Astrocyte of the cerebellum (primary cell): ENCODE measurements around the gene TMEM86A.
A peak's percentile ranks its signal among the peaks of the same experiment; 100 is the strongest.

Source experiments
- DNase-seq: peaks from one replicate; pipeline ENCODE4 v3.0.0-alpha.2; 2011; ENCODE audit warnings: low read depth
- H3K4me3 ChIP-seq: 2 replicates; pipeline ENCODE4 v1.5.1; 2011; ENCODE audit warnings: mild to moderate bottlenecking, low read depth, low read length, moderate library complexity
- in situ Hi-C: cut with HindIII; loops from 2 replicates; pipeline ENCODE4 v1.10.0; 2017; ENCODE audit warnings: low sequenced_read_pairs
- TF ChIP-seq, protein P1 (sequence below): IDR thresholded peaks from 2 replicates; pipeline ENCODE4 v1.5.1; 2012; ENCODE audit warnings: low read length, low read depth, moderate library complexity, mild to moderate bottlenecking; ENCODE audit errors: missing control alignments

Gene TMEM86A

DNA sequence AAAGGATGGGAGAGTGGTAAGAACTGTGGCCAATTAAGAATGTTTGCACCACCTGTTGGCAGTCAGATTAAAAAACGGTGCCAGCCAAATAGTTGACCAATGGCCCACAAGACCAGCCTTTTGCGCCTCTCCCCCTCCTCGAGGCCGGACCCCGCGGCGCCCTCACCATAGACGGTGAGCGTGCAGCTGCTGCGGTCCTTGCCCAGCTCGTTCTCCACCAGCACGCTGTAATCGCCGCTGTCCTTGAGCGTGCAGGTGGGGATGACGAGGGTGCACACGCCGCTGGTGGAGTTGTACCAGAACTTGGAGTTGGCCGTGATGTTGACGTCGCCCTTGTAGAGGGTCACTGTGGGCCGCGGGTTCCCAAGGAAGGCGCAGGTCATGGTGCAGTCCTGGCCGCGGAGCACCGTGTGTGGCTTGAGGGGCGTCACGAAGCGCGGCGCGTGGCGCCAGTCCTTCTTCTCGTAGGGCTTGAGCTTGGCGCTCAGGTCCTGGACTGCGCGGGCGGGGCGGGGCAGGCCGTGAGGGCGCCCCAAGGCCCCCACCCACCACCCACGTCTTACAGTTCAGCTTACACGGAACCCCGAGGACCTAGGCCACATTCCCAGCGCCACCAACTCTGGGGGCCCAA lies 7.2 kb downstream of the TMEM86A start:
- TF ChIP-seq, protein P1, sequence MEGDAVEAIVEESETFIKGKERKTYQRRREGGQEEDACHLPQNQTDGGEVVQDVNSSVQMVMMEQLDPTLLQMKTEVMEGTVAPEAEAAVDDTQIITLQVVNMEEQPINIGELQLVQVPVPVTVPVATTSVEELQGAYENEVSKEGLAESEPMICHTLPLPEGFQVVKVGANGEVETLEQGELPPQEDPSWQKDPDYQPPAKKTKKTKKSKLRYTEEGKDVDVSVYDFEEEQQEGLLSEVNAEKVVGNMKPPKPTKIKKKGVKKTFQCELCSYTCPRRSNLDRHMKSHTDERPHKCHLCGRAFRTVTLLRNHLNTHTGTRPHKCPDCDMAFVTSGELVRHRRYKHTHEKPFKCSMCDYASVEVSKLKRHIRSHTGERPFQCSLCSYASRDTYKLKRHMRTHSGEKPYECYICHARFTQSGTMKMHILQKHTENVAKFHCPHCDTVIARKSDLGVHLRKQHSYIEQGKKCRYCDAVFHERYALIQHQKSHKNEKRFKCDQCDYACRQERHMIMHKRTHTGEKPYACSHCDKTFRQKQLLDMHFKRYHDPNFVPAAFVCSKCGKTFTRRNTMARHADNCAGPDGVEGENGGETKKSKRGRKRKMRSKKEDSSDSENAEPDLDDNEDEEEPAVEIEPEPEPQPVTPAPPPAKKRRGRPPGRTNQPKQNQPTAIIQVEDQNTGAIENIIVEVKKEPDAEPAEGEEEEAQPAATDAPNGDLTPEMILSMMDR: no peak
- DNase-seq: no peak
- in situ Hi-C loops: no loop called here
- peak overlapping the region; percentile 5 for H3K4me3 ChIP-seq

DNA sequence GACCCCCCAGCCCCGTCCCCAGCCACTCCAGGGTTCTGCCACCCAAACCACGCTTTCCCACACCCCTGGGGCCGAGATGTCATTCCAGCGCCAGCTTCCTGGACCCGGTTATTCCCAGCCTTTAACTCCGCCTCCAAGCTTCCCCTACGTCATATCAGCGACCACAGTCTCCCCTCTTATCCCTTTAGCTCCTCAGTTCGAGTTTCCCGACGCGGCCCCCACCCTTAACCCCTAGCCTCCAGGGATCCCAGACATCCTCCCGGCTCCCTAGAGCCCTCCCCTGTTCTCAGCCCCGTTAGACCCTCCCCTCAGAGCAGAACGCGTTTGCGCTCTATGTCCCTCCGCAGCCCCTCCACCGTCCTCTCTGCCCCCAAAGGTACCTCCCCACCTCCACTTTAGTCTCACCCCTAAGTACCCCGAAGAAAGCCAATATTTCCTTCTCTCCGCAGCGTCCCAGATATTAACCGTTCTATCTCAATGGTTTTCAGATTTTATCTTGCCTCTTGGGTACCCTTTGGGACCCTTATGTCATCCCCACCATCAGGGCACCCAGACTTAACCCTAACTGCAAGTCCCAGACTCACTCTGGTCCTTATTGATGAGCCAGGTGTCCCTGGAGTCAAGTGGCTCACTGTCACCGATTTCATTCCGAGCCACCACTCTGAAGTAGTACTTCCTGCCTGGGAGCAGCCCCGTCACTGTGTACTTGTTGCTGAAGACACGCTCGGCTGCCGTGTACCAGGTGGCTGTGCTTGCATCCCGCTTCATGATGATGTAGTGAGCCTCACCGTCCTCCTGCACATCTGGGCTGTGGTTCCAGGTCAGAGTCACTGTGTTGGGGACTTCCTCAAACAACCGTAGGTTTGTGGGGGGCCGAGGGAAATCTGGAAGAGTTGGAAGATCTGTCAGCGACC lies 8.0 kb downstream of the TMEM86A start:
- peak overlapping the region; percentile 23 for H3K4me3 ChIP-seq
- TF ChIP-seq, protein P1: no peak
- in situ Hi-C loops: no loop called here
- no peak for DNase-seq

DNA sequence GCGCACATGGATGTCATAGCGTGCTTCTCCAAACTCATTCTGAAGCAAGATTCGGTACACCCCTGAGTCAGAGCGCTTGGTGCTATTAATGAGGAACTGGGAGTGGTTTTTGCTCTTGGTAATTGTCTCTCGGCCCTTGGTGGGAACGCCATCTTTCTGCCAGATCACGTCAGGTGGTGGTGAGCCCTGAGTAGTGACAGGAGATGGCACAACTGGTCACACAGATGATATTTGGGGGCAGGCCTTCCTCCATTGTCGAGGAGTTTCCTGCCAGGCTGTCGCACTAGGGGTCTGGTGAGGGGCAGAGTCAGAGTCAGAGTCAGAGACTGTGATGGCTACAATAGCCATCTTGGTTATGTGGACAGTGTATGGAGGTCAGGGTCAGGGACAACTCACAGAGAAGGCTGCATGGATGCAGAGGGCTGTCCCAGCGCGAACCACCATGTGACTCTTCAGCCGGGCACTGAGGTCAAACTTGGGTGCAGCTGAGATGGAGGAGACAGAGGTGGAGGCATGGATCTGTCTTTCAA lies 9.3 kb downstream of the TMEM86A start:
- H3K4me3 ChIP-seq: no peak overlapping the region
- TF ChIP-seq, protein P1: no peak
- in situ Hi-C loops: no loop called here
- DNase-seq: no peak

DNA sequence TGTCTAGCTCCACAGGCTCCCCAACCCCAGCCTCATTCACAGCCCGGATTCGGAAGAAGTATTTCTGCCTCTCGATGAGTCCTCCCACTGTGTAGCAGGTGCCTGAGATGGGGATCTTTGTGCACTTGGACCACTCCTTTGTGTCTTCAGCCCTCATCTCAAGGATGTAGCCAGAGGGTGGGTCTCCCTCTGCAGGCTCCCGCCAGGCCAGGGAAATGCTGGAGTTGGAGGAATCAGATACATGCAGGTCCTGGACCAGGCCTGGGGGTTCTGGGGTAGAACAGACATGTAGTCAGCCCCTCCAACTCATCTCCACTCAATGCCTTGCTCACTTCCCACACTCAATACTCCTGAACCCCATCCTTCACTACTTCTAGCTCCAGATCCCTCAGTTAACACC lies 10.8 kb downstream of the TMEM86A start:
- in situ Hi-C loops: no loop called here

DNA sequence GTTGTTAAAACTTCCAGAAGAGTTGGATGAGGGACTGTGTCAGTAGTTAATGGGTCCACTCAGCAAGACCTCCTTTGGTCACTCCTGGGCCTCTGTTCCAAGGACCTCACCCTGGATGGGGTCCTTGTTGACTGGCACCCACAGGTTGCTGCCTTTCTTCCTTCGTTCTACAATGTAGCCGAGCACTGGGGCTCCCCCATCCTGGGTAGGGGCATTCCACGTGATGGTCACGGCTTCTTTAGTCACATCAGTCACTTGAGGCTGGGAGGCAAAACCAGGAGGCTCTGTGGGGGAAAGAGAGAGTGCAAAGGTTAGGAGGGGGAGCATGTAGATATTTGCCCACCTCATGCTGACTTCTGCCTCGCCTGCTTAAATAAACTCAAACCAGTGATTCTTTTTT lies 12.0 kb downstream of the TMEM86A start:
- in situ Hi-C loops: no loop called here
- no peak for DNase-seq
- TF ChIP-seq, protein P1: no peak
- no peak overlapping the region for H3K4me3 ChIP-seq

More for the DNA sequence above, 10.8 kb downstream of the TMEM86A start:
- TF ChIP-seq, protein P1: no peak
- DNase-seq: no peak
- no peak overlapping the region for H3K4me3 ChIP-seq

DNA sequence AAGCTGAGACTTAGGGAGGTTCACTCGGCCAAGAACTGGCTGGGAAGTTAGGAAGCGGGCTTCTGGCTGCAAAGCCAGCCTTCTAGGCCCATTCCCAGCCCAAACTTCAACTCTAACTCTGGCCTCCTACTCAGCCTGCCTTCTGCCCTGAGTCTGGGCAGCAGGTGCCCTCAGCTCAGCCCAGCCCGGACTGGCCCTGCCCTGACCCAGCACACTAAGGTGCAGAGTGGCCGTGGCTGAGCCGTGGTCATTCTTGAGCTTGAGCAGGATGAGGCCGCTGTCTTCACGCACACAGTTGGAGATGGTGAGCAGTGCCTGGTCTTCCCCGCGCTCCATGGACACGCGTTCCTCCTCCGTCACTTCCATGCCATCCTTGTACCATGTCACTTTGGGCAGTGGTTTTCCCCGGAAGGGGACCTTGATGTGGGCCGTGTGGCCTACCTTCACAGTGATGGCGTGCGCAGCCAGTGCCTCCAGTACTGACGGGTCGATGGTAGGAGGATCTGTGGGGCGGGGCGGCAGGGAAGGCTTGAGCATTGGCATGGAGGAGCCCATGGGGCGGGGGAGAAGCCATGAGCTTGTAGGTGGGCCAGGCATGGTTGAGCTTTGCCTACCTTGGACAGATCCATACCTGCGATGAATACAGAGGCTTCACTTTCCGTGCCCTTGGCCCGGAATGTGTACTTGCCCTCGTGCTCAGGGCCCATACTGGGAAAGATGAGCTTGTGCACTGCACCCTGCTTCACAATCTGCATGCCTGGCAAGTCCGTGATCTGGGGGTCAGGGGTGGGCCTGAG lies 15.3 kb downstream of the TMEM86A start:
- no peak for DNase-seq
- in situ Hi-C loops: no loop called here
- TF ChIP-seq, protein P1: no peak

More for the DNA sequence above, 15.3 kb downstream of the TMEM86A start:
- H3K4me3 ChIP-seq: no peak overlapping the region
